Prostate gland (tissue), 2 donors: ENCODE results near the gene EXOSC7. TPM values are rescaled to one million over a fixed set of nuclear protein-coding genes. Genes with fewer than 3 reads are reported as not detected.

Source experiments
- DNase-seq: peaks from one replicate; pipeline ENCODE4 v3.0.0-alpha.2; 2019; ENCODE audit warnings: low spot score
- H3K27ac ChIP-seq, 2 donors: fragments of 200-600 bp; sonication (generic); 2 replicates each; pipeline ENCODE4 v1.5.1; 2017 to 2019
- H3K27me3 ChIP-seq: fragments of 200-600 bp; sonication (generic); replicated peaks from 2 replicates; pipeline ENCODE4 v1.5.1; 2019; ENCODE audit not compliant: insufficient read depth
- H3K36me3 ChIP-seq, 2 donors: fragments of 200-600 bp; sonication (generic); 1 replicate in 1 of 2; 2 replicates in 1 of 2; pipeline versions ENCODE4 v1.5.1 to v1.8.1; 2017 to 2019
- H3K4me1 ChIP-seq: fragments of 200-600 bp; sonication (generic); replicated peaks from 2 replicates; pipeline ENCODE4 v1.5.1; 2019
- H3K4me3 ChIP-seq, 2 donors: fragments of 200-600 bp; sonication (generic); 2 replicates each; pipeline ENCODE4 v1.5.1; 2017 to 2019
- H3K9me3 ChIP-seq: fragments of 200-600 bp; sonication (generic); 2 replicates; pipeline ENCODE4 v1.5.1; 2017
- POLR2A ChIP-seq: fragments of 450-650 bp; IDR thresholded peaks from one replicate; pipeline ENCODE4 v1.6.1; 2016; ENCODE audit warnings: antibody characterized with exemption, mild to moderate bottlenecking
- POLR2AphosphoS5 ChIP-seq: sonication (generic); formaldehyde crosslinking; IDR thresholded peaks from one replicate; pipeline ENCODE4 v1.6.1; 2017; ENCODE audit warnings: antibody characterized with exemption
- whole genome bisulfite sequencing: methylation state at CpG from one replicate; pipeline ENCODE4 v1.1.5; 2018; 5-methylcytosine and 5-hydroxymethylcytosine counted together
- intact Hi-C: fragments of 100-400 bp; cut with DNase I; formaldehyde crosslinking; loops from one replicate; pipeline ENCODE4 v1.14.2; 2022
- total RNA-seq, 2 donors: library from RNA; depleted of rRNA; stranded (reverse); fragments of >200 nt; gene quantifications; one replicate each; pipeline ENCODE4 v1.1.0, GENCODE V29; 2016
- TF ChIP-seq, protein P1 (sequence below), 4 experiments: fragments of 200-600 bp in 2 of 4; fragments of 450-650 bp in 2 of 4; sonication (generic) in 2 of 4; IDR thresholded peaks; 1 replicate in 3 of 4; 2 replicates in 1 of 4; pipeline ENCODE4 v1.5.1; 2016 to 2019; ENCODE audit warnings: antibody characterized with exemption in 4 of 4, mild to moderate bottlenecking in 2 of 4, moderate library complexity in 2 of 4

The EXOSC7 gene
- total RNA-seq, 2 donors from 2014 or later: 55.2 to 56.2 TPM

DNA sequence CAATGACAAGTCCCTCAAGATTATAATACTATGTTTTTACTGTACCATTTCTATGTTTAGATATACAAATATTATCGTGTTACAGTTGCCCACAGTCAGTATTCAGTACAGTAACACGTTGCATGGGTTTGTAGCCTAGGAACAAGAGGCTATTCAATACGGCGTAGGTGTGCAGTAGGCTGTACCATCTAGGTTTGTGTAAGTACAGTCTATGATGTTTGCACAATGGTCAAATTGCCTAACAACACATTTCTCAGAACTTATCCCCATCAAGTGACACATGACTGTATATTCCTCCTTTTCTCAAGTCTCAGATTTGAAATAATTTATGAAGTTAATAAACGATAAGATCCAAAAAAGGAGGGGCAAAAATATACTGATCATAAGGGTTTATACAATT lies 21.7 kb upstream of the EXOSC7 start:
- 90% methylated on average over 5 of the region's 5 CpGs for WGBS
- Histone ChIP-seq H3K27ac (no peak overlapping the region), H3K27me3 (no peaks in the 10 kb centered on the region)

DNA sequence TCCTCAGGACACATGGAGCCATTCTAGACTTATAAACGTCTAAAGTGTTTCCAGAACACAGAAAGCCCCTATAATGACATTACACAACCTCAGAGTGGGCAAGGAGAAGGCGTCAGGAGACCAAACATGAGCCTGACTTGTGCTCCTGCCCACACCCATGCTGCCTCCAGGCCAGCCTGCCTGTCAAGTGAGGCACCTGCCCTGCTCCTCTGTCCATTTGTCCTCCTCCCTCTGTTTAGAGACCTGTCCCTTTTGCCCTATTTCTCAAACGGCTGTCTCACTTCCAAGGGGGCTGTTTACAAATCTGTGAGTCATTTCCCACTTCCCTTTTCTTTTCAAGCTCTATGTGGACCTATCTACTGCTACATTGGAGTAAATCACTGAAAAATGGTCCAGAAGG lies 21.1 kb upstream of the EXOSC7 start:
- Histone ChIP-seq H3K27ac (no peak overlapping the region), H3K36me3 (no peaks in the 10 kb centered on the region), H3K27me3 (no peaks in the 10 kb centered on the region), H3K9me3 (no peaks in the 10 kb centered on the region), H3K4me1 (no peaks in the 10 kb centered on the region), H3K4me3 (no peak overlapping the region)
- no peak for TF ChIP-seq POLR2AphosphoS5
- TF ChIP-seq POLR2A: no peak
- TF ChIP-seq, protein P1, sequence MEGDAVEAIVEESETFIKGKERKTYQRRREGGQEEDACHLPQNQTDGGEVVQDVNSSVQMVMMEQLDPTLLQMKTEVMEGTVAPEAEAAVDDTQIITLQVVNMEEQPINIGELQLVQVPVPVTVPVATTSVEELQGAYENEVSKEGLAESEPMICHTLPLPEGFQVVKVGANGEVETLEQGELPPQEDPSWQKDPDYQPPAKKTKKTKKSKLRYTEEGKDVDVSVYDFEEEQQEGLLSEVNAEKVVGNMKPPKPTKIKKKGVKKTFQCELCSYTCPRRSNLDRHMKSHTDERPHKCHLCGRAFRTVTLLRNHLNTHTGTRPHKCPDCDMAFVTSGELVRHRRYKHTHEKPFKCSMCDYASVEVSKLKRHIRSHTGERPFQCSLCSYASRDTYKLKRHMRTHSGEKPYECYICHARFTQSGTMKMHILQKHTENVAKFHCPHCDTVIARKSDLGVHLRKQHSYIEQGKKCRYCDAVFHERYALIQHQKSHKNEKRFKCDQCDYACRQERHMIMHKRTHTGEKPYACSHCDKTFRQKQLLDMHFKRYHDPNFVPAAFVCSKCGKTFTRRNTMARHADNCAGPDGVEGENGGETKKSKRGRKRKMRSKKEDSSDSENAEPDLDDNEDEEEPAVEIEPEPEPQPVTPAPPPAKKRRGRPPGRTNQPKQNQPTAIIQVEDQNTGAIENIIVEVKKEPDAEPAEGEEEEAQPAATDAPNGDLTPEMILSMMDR (IDR thresholded peaks at IDR 0.05): no peak
- intact Hi-C loops: no loop called here
- 49% methylated on average over 3 of the region's 3 CpGs for WGBS
- no peak for DNase-seq

More for the DNA sequence above, 21.7 kb upstream of the EXOSC7 start:
- Histone ChIP-seq H3K9me3 (no peaks in the 10 kb centered on the region), H3K4me1 (no peaks in the 10 kb centered on the region), H3K36me3 (no peaks in the 10 kb centered on the region), H3K4me3 (no peak overlapping the region)
- no peak for DNase-seq
- intact Hi-C loops: no loop called here
- TF ChIP-seq, protein P1 (IDR thresholded peaks at IDR 0.05): no peak
- no peak for TF ChIP-seq POLR2A
- no peak for TF ChIP-seq POLR2AphosphoS5

DNA sequence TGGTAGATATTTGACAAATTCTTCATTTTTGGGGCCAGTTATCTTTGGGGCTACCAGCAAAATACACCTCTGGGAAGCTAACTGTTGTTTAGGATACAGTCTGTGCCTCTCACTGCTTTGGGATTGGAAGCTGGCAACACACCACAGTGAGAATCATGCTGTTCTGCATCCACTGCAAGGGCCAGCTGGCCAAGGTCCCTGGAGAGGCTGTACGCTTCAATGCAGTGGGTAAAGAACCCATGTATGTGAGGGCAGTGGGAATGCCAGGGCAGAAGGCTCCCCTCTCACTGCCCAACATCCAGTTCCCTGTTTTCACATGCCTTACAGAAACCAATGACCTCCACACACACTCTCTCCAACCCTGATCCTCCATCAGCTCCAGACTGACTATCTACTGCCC lies 20.1 kb upstream of the EXOSC7 start:
- Histone ChIP-seq H3K27ac (no peak overlapping the region), H3K4me1 (no peaks in the 10 kb centered on the region), H3K4me3 (no peak overlapping the region), H3K27me3 (no peaks in the 10 kb centered on the region), H3K9me3 (no peaks in the 10 kb centered on the region), H3K36me3 (no peaks in the 10 kb centered on the region)
- no peak for DNase-seq
- whole genome bisulfite sequencing: 72% methylated on average over 1 of the region's 1 CpG
- intact Hi-C loops: no loop called here
- TF ChIP-seq POLR2A (no peak), POLR2AphosphoS5 (no peak)

DNA sequence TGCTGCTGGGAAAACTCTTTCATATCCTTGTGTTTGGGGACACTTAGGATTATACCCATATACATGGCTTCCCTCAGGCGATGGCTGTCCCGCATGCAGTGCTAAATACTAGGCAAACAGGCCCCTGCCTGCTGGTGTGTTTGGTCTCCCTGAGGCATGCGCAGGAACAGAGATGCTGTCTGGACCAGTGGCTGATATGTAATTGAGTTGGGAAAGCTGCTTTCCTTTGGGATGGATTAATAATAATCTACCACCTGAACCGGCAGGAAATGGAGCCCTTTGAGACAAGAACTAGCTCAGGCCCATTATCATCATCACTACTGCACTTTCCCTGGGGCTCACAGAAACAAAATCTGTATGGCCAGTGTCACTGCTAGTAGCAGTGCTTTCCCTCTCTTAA lies 18.1 kb upstream of the EXOSC7 start:
- H3K27me3 ChIP-seq: no peaks in the 10 kb centered on the region
- no peak overlapping the region for H3K27ac ChIP-seq

DNA sequence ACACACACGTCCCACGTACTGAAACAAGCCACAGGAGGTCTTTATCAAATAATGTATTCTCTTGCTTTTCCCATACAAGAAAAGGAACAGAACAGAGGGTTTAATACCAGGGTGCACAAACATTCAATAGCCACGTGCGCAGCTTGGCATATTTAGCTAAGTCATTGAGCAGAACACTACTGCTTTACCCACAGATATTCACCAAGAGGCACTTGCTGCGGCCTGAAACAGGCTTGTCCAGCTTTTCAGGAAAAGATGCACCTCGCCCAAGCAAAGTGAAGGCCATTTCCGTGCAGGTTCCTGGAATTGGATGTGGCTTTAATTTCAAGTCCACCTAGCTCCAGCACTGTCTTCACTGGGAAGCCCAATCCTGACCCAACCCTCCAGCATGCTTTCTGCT lies 17.7 kb upstream of the EXOSC7 start:
- 75% methylated on average over 7 of the region's 7 CpGs for WGBS
- intact Hi-C loops: no loop called here
- no peaks in the 10 kb centered on the region for H3K27me3 ChIP-seq
- H3K27ac ChIP-seq: no peak overlapping the region
- no peaks in the 10 kb centered on the region for H3K9me3 ChIP-seq
- H3K4me3 ChIP-seq: no peak overlapping the region
- H3K4me1 ChIP-seq: no peaks in the 10 kb centered on the region
- no peaks in the 10 kb centered on the region for H3K36me3 ChIP-seq
- DNase-seq: no peak
- TF ChIP-seq, protein P1 (IDR thresholded peaks at IDR 0.05): no peak
- no peak for TF ChIP-seq POLR2AphosphoS5
- no peak for TF ChIP-seq POLR2A

More for the DNA sequence above, 18.1 kb upstream of the EXOSC7 start:
- H3K36me3 ChIP-seq: no peaks in the 10 kb centered on the region
- no peaks in the 10 kb centered on the region for H3K4me1 ChIP-seq
- H3K4me3 ChIP-seq: no peak overlapping the region
- H3K9me3 ChIP-seq: no peaks in the 10 kb centered on the region
- 89% methylated on average over 4 of the region's 4 CpGs for WGBS
- intact Hi-C loops: no loop called here
- DNase-seq: no peak
- TF ChIP-seq, protein P1 (IDR thresholded peaks at IDR 0.05): no peak
- TF ChIP-seq POLR2A (no peak), POLR2AphosphoS5 (no peak)
